Activated naive CD4-positive, alpha-beta T cell treated with anti-CD3 and anti-CD28 coated beads, Interleukin-2, amount 50 U/mL, for 24 hours (primary cell): ENCODE data around the gene UTP25.
A peak's percentile ranks its signal among the peaks of the same experiment; 100 is the strongest.

Experiments used
- H3K27ac Mint-ChIP-seq: one replicate; pipeline ENCODE4 v1.8.0; 2021; ENCODE audit warnings: mild to moderate bottlenecking, mixed read lengths
- H3K27me3 Mint-ChIP-seq: one replicate; pipeline ENCODE4 v1.8.0; 2021; ENCODE audit warnings: mixed read lengths
- H3K36me3 Mint-ChIP-seq: one replicate; pipeline ENCODE4 v1.8.0; 2021; ENCODE audit warnings: mixed read lengths
- H3K4me1 Mint-ChIP-seq: one replicate; pipeline ENCODE4 v1.8.0; 2021; ENCODE audit warnings: mixed read lengths
- H3K4me3 Mint-ChIP-seq: one replicate; pipeline ENCODE4 v1.8.0; 2021; ENCODE audit warnings: mild to moderate bottlenecking, mixed read lengths
- H3K9me3 Mint-ChIP-seq: one replicate; pipeline ENCODE4 v1.8.0; 2021; ENCODE audit warnings: mixed read lengths

Gene UTP25

DNA sequence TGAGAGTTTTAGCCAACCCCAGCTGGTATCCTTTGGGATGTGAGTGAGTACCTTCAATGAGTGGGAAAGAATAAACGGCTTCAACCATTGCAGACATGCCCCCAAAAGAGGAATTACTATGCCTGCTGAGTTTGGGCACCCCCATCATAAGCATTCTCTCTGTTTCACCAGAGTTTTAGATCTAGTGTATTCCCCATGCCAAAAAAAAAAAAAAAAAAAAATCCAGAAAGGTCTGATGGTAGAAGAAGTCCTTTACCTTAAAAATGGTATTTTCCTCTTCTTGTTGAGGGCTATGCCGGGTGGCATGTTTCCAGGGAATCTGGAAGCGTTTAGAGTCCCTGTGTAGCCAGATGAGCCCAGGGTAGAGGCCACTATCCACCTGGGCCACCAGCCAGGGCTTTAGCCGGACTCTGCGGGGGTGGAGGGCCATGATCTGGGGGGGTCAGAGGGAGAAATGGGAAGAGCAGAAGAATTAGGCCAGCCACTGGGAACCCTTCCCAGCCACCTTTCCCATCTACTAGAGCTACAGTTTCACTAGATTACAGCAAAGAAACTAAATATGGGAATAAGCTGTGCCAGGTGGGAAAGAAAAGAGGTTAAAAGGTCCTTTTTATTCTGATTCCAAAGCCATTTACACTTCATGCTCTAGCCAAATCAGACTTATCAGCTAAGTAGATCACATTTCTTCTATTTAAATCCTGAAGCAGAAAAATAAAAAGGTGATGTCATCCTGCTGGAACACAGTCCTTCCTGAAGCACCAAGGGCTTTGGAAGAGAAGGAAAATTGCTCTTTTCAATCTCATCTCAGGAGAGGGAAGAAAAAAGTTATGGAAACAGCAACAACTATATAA is 26.6 kb upstream of the UTP25 start:
- H3K4me1 Mint-ChIP-seq: peaks cover 6% of the 10 kb centered on the region
- no peaks in the 10 kb centered on the region for H3K9me3 Mint-ChIP-seq
- no peaks in the 10 kb centered on the region for H3K36me3 Mint-ChIP-seq
- H3K4me3 Mint-ChIP-seq: no peak overlapping the region
- no peak overlapping the region for H3K27ac Mint-ChIP-seq
- no peaks in the 10 kb centered on the region for H3K27me3 Mint-ChIP-seq

GRCh38 chr1:209802117-209802779 is 25.5 kb upstream of the UTP25 start:
- Mint-ChIP-seq H3K27me3 (no peaks in the 10 kb centered on the region), H3K4me1 (peaks cover 7% of the 10 kb centered on the region), H3K9me3 (no peaks in the 10 kb centered on the region), H3K4me3 (no peak overlapping the region), H3K27ac (no peak overlapping the region), H3K36me3 (no peaks in the 10 kb centered on the region)

DNA sequence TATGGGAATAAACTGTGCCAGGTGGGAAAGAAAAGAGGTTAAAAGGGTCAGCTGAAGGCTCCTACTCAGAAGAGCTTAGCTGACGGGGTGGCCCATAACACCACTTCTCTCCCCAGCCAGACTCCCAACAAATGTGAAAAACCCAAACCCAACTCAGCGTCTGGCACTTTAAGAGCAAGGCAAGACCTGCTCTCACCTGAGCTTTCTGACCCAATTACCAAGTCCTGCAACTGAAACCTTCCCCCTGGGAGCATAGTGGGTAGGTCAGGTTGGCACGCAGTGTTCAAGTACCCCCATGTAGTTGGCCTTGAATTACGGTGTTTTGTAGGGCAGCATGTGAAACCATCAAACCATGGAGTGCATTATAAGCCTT is 25.0 kb upstream of the UTP25 start:
- no peak overlapping the region for H3K27ac Mint-ChIP-seq
- no peak overlapping the region for H3K4me3 Mint-ChIP-seq
- H3K9me3 Mint-ChIP-seq: no peaks in the 10 kb centered on the region
- no peaks in the 10 kb centered on the region for H3K27me3 Mint-ChIP-seq
- no peaks in the 10 kb centered on the region for H3K36me3 Mint-ChIP-seq
- H3K4me1 Mint-ChIP-seq: peaks cover 7% of the 10 kb centered on the region

DNA sequence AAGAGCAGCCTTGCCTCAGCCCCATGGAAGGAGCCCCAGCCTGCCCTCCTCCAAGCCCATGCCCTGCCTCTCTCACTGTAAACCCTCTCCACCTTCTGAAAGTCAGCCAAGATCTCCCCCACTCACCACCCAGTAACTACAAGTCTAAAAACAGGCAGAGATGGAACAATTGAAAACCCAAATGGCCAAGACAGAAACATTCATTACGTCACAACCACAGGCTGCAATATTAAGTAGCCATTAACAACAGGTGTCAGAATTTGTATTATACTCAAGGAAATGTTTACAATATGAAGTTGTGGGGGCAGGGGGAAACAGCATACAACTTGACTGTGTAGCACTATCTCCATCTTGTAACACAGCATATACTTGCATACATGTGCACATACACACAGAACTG is 24.2 kb upstream of the UTP25 start:
- Mint-ChIP-seq H3K4me3 (no peak overlapping the region), H3K4me1 (peaks cover 7% of the 10 kb centered on the region), H3K27me3 (no peaks in the 10 kb centered on the region), H3K36me3 (no peaks in the 10 kb centered on the region), H3K9me3 (no peaks in the 10 kb centered on the region), H3K27ac (no peak overlapping the region)

- no peaks in the 10 kb centered on the region for H3K9me3 Mint-ChIP-seq
- H3K27me3 Mint-ChIP-seq: no peaks in the 10 kb centered on the region
- H3K27ac Mint-ChIP-seq: no peak overlapping the region
- peak overlapping the region; percentile 85 for H3K4me3 Mint-ChIP-seq
- no peaks in the 10 kb centered on the region for H3K36me3 Mint-ChIP-seq
- H3K4me1 Mint-ChIP-seq: peaks cover 7% of the 10 kb centered on the region
These were observed 22.4 kb upstream of the UTP25 start for GRCh38 chr1:209805341-209805781.

DNA sequence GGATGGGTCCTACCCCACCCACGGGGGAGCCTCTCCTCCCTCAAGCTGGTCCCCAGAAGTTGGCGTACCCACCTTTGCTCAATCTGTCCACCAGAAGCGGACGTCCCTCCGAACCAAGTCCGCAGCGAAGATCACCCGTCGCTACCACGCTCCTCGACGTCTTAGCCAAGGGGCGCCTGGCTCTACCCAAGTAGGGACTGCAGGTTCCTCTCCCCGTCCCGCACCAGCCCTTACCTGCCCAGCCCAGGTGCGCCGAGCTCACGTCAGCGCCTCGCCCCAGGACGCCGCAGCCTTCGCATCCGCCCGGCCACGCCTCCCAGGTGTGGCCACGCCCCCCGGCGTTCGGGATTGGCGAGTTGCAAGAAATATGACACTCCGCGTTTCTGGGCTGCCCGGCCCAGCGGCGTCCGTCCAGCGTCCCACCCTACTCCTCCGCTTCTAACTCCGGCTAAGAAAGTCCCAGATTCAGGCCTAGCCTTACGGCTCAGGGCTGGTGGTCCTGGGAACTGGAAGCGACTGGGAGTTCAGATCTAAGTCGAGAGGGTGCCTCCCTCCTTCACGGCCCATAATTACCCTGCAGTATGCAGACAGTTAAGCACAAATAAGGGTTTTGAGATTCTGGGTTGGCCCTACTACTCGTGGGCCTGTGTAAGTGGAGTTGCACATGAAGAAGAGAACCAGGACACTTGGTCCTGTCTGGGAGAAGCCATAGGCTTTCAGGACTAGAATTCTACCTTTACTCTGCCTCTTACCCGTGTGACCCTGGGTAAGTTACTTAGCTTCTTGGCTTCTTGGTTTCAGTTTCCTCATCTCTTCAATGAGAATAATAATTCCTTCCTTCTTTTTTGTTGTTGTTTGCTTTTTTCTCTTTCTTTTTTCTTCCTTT is 21.7 kb upstream of the UTP25 start, which contains the start of gene IRF6:
TSS of gene IRF6 (minus strand) at position 268 of the 886 bp plus-strand sequence. CDS start 4,729 bp downstream, outside the sequence.
- peak within 1 kb of the TSS; percentile 85 for H3K4me3 Mint-ChIP-seq
- no peaks in the 10 kb centered on the region for H3K9me3 Mint-ChIP-seq
- H3K4me1 Mint-ChIP-seq: peaks cover 7% of the 10 kb centered on the region
- no peaks in the 10 kb centered on the region for H3K36me3 Mint-ChIP-seq
- H3K27ac Mint-ChIP-seq: peak within 1 kb of the TSS; percentile 79
- no peaks in the 10 kb centered on the region for H3K27me3 Mint-ChIP-seq

- no peak overlapping the region for H3K27ac Mint-ChIP-seq
- H3K4me1 Mint-ChIP-seq: peaks cover 7% of the 10 kb centered on the region
- H3K27me3 Mint-ChIP-seq: no peaks in the 10 kb centered on the region
- no peaks in the 10 kb centered on the region for H3K9me3 Mint-ChIP-seq
- H3K4me3 Mint-ChIP-seq: no peak overlapping the region
- no peaks in the 10 kb centered on the region for H3K36me3 Mint-ChIP-seq
These were observed 20.3 kb upstream of the UTP25 start for GRCh38 chr1:209807509-209807908.

- H3K4me3 Mint-ChIP-seq: no peak overlapping the region
- no peak overlapping the region for H3K27ac Mint-ChIP-seq
These were observed 19.7 kb upstream of the UTP25 start for GRCh38 chr1:209808059-209808581.

GRCh38 chr1:209809611-209810010 is 18.2 kb upstream of the UTP25 start:
- Mint-ChIP-seq H3K27ac (no peak overlapping the region), H3K36me3 (no peaks in the 10 kb centered on the region), H3K4me3 (no peak overlapping the region), H3K4me1 (peaks cover 7% of the 10 kb centered on the region), H3K9me3 (no peaks in the 10 kb centered on the region), H3K27me3 (no peaks in the 10 kb centered on the region)

More at GRCh38 chr1:209808059-209808581, 19.7 kb upstream of the UTP25 start:
- H3K36me3 Mint-ChIP-seq: no peaks in the 10 kb centered on the region
- no peaks in the 10 kb centered on the region for H3K27me3 Mint-ChIP-seq
- H3K4me1 Mint-ChIP-seq: peaks cover 7% of the 10 kb centered on the region
- no peaks in the 10 kb centered on the region for H3K9me3 Mint-ChIP-seq

- no peak overlapping the region for H3K27ac Mint-ChIP-seq
- H3K36me3 Mint-ChIP-seq: no peaks in the 10 kb centered on the region
- H3K9me3 Mint-ChIP-seq: no peaks in the 10 kb centered on the region
- no peaks in the 10 kb centered on the region for H3K27me3 Mint-ChIP-seq
- H3K4me3 Mint-ChIP-seq: no peak overlapping the region
- H3K4me1 Mint-ChIP-seq: peaks cover 17% of the 10 kb centered on the region
These were observed 17.0 kb upstream of the UTP25 start for GRCh38 chr1:209810783-209811182.

DNA sequence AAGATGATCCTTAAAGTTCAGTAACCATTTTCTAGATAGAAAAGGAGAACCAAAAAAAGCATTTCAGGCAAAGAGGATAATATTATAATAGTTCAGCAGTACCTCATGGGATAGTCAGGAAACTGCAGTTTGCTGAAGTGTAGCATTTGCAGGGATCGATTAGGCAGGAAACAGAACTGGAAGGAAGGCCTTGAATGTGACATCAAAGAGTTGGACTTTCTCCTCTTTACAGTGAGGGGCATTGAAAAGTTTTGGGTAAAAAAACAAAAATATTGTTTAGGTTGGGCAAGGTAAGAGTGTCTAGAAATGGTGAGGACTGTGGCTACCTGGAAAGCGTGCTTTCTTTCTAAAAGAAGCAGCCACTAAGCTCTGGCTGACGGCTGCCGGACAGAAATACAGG is 13.9 kb upstream of the UTP25 start:
- H3K36me3 Mint-ChIP-seq: no peaks in the 10 kb centered on the region
- peaks cover 16% of the 10 kb centered on the region for H3K4me1 Mint-ChIP-seq
- H3K27ac Mint-ChIP-seq: no peak overlapping the region
- no peaks in the 10 kb centered on the region for H3K9me3 Mint-ChIP-seq
- H3K4me3 Mint-ChIP-seq: no peak overlapping the region
- peaks cover 1% of the 10 kb centered on the region for H3K27me3 Mint-ChIP-seq

DNA sequence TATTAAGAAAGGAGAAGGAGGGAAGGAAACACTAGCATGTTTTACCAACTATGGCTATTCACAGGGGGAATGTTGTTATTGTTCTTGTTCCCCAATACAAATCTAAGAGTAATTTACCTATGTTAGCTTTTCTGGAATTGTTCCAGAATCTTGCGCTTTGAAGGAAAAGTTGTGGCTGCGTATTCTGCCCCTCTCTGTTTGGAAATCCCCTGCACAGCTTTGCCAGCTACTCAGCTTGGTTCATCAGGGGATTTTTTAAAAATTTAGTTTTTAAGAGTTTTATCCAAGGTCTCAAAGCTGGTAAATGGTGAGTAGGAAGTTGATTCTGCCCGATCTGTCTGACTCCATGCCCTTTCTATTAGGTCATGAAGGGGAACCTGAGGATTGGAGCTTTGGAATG is 12.3 kb upstream of the UTP25 start:
- Mint-ChIP-seq H3K27me3 (peaks cover 3% of the 10 kb centered on the region), H3K4me1 (peaks cover 16% of the 10 kb centered on the region), H3K9me3 (no peaks in the 10 kb centered on the region), H3K4me3 (no peak overlapping the region), H3K36me3 (no peaks in the 10 kb centered on the region), H3K27ac (peak overlapping the region; percentile 69)

DNA sequence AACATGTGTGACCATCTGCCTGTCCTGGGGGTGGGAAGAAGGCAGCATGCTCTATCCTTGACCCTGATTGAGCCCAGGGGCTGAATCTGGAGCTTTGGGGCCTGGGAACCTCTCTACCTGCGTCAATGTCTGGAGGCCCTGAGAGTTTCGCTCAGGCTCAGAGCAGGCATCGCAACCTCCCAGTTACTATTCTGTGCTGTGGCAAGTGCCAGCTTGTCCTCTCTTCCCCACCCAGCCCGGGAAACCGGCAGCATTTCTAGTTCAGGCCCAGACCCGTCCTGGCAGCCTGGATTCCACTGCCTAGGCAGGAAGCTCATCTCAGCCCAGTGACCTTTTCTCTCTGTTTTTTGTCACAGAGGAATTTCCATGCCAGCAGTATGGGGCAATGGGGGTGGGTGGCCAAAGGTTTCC is 11.8 kb upstream of the UTP25 start:
- H3K27me3 Mint-ChIP-seq: peaks cover 6% of the 10 kb centered on the region
- H3K4me3 Mint-ChIP-seq: no peak overlapping the region
- H3K27ac Mint-ChIP-seq: peak overlapping the region; percentile 69
- H3K4me1 Mint-ChIP-seq: peaks cover 16% of the 10 kb centered on the region
- no peaks in the 10 kb centered on the region for H3K9me3 Mint-ChIP-seq
- H3K36me3 Mint-ChIP-seq: no peaks in the 10 kb centered on the region

DNA sequence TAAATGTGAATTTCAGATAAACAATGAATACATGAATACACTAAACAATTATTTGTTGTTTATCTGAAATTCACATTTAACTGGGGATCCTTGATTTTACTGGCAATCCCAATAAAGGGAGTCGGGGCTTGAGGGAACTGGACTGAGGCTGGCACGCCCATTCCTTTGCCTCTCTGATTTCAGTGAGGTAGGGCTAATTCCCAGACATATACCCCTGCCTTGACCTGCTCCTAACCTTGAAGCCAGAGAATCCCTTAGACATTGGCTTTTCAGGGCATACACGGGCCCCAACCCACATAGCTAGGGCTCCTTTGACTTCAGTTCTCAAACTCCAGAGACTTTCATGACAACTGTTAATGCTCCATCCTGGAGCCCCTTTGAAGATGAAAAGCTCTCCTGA is 10.8 kb upstream of the UTP25 start:
- Mint-ChIP-seq H3K36me3 (no peaks in the 10 kb centered on the region), H3K27me3 (peaks cover 7% of the 10 kb centered on the region), H3K4me1 (peaks cover 16% of the 10 kb centered on the region), H3K9me3 (no peaks in the 10 kb centered on the region), H3K27ac (no peak overlapping the region), H3K4me3 (no peak overlapping the region)

DNA sequence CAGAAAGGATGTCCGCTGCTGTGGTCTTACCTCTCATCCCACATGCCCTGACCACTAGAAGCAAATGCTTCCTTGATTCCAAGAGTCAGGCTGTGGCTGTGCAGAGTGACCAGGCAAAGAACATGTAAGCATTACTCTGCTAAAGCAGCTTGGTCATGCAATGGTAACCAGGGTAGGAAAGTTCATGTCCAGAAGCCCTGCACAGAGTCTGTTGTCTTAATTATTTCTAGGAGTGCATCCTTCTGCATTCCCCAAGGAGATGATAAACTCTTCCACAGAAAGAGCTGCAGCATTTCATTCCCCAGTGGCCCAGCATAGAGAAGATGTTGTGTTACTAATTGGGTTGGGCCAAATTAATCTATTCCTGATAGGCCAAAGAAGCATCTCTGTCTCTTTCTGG is 10.1 kb upstream of the UTP25 start:
- Mint-ChIP-seq H3K36me3 (no peaks in the 10 kb centered on the region), H3K27ac (no peak overlapping the region), H3K4me3 (no peak overlapping the region), H3K27me3 (peaks cover 7% of the 10 kb centered on the region), H3K4me1 (peaks cover 17% of the 10 kb centered on the region), H3K9me3 (no peaks in the 10 kb centered on the region)
